NCI-H1105 treated with DMSO at 0.1 percent for 48 hours (cell line): ENCODE results near the gene NPAS3.

Source experiments
- DNase-seq: peaks from one replicate; lab custom pipeline; 2025; lab: John Stamatoyannopoulos, UW

The NPAS3 gene

GRCh38 chr14:33515899-33516298, 577.2 kb downstream of the NPAS3 start:
- no peak for DNase-seq

DNA sequence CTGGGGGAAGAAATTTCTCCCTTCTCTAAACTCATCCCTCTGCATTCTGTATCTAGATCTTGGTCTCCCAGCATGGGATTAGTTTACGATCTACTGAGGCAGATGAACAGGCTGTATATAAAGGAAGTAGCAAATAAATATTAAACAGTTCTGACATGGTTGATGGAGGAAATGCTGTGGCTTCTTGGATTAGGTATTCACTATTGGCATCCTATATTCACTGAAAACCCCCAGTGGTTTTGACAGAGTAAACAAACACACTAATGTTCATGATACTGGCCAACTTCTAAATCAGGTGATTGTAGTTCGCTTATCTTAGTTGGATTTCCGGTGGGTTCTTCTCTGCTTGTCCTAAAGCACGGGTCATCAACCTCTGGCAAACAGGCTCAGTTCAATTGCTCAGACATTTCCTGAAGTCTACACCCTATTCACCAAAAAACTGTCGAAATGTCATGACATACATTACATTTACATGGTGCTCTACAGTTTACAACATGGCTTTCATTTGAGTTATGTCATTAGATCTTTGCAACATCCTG, 578.3 kb downstream of the NPAS3 start:
- no peak for DNase-seq

GRCh38 chr14:33521192-33521591, 582.5 kb downstream of the NPAS3 start:
- no peak for DNase-seq

DNA sequence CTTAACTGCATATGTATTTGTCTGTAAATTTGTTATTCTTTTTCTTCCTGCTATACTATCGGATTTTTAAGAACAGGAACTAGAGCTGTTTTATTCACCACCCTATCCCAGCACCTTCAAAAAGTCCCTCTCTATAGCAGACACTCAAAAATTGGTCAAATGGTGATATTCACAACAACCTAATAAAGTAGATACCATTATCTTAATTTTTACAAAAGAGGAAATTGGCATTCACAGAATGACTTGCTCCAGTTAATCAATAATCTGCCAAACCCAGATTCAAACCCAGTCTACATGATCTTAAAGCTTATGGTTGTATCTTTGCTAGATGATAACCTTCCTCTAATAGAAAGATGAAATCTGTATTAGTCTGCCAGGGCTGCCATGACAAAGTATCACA, 585.6 kb downstream of the NPAS3 start:
- DNase-seq: no peak

- DNase-seq: no peak
Measured at GRCh38 chr14:33525626-33526025, 586.9 kb downstream of the NPAS3 start.

DNA sequence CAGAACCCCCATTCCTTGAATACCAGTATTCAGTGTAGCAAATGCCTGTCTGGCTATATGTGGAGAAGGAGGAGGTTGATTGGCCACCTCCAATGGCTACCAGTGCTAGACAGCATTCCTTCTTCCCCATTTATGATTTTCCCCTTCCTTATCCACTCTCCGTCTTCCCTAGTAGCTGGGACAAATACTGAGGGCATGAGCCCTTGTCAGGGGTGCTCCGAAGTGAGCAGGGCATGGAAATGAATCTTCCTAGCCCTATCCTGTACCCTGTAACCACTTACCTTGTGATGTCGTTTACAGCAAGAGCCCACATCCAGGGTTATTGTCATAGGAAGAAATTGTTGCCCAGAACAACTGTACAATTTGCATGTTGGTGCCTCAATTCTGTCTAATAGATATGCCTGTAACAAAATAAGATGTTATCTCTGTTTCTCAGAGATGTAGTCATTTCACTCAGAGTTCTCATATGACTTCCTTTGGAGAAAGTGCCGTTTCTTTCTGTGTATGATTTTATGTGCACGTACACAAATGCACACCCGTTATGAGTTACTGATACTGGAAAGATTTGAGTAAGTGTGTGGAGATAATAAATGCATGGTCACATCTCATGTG, 588.5 kb downstream of the NPAS3 start:
- no peak for DNase-seq

GRCh38 chr14:33528655-33529054, 590.0 kb downstream of the NPAS3 start:
- no peak for DNase-seq

DNA sequence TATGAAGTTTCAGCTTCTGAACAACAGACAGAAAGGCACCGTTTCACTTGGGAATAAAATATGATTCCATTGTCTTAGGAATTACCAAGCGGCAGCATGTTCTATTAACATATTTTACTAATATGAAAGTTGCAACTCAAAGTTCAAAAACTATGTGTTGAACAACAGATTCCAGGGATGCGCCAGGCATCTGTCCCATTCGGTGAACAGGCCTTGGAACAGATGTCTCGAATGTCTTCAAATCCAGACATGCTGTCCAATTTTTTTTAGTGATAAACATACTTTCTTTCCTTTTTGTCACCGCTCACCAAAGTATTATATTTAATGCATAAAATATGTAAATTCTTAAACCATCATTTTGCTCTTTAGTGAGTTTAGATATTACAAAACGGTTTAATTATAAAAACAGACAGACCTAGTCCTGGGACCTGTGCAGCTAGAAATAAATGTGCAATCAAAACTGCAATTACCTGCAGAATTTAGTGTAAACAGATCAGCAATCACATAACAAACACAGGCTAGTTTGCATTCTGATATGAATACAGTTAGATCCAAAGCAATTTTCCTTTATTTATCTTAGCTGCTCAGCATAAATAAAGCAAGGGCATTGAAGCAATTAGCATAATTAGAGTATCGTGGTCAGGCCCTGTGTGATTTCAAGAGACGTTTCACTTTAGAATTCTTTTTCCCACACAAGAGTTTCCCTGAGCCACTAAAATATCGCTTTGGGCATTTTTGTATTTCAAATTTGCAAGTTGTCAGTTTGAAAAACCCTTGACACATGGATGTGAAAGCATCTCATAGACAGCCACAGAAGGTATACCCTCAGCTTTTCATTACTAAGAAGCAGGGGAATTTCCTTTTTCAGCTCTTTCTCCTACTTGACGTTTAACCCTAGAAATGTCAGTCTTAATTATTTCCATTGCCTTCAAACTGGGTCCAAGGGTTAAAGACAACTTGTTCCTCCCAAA, 591.4 kb downstream of the NPAS3 start:
- DNase-seq: peak; percentile 26

DNA sequence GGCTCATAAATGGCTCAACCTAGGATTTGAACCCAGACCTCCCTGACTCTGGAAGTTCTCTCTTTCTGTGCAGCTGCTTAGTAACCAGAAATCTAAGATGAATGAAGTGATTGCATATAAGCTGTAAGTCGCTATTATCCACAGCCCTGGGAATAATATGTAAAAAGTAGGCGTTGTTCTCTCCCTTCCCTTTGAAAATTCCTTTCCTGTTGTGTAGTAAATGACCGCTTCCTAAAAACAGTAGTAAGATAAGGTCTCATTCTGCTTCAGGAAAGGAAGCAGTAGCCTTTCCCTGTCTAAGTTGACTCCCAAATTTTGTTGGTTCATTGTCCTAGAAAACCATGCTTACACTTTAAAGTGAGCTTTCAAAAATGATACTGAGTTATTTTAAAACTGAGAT, 593.9 kb downstream of the NPAS3 start:
- no peak for DNase-seq

- DNase-seq: no peak
Measured at GRCh38 chr14:33534104-33534503, 595.4 kb downstream of the NPAS3 start.

DNA sequence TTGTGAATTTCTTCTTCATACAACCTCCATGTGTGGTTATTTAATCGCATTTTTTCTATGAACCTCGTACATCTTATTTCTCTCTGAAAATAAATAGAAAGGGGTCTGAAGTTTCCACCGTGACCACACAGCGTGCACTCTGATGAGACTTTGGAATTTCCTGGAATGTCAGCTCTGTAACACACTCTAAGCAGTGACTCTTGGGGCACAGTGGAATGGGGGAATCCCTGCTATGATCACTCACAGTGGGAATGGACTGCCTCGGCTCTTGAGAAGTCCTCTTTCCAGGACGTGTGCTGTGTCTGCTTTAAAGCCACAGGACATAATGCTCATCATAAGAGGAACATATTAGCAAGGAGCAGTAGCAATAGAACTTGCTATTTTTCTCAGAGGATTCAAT, 596.0 kb downstream of the NPAS3 start:
- no peak for DNase-seq

GRCh38 chr14:33539918-33540357, 601.3 kb downstream of the NPAS3 start:
- no peak for DNase-seq

DNA sequence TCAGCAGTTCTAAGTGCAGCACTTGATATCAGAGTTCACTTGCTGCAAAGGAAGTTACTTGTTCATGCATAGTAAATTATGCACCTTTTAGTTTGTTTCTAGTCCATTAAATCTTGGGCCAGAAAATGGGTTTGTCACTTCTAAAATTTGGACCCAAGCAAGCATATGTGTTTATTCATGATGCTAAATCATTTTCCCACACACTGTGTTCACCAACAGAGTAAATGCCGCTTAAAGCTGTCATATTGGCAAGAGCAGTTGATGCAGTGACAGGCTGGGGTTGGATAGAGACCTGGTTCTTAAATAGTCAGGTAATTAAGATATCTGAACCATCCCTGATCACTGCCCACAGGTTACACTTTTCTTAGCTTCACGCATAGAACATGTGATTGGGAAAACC, 602.5 kb downstream of the NPAS3 start:
- no peak for DNase-seq

- no peak for DNase-seq
Measured at GRCh38 chr14:33542338-33543287, 603.9 kb downstream of the NPAS3 start.

DNA sequence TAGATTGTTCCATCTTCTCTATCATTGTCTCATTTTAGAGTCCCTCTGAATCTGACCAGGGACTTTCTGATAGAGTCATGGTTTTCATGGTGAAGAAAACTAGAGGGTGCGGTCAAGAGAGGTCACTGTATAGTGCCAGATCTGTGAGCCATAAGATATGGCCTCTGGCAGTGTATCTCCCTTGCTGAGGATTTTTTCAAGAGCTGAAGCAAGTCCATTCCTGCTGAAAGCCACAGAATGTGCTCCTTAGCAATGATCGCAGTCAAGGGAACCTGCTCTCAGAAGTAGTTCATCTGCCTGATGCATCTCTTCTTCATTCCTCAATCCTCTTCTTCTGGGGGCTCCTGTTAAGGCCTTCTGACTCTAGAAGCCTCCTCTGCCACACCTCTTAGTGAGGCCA, 607.0 kb downstream of the NPAS3 start:
- no peak for DNase-seq

DNA sequence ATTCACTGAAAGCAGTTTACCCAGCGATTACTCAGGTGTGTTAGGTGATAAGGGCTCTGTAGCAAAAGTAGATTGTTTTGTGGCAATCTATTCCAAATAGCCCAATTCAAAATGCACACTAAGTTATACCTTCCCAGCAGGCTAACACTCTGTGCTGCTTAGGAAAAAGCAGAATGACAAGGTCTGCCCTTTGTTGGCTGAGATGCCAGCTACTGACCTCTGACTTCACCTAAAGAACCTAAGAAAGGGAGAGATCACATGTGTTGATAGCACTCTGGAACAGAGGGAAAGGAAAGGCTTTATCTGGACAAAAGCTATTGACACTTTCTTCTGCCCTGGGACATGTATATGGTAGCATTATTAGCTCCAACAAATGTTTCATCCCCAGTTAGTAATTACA, 609.9 kb downstream of the NPAS3 start:
- no peak for DNase-seq

GRCh38 chr14:33551963-33552362, 613.3 kb downstream of the NPAS3 start:
- peak; percentile 48 for DNase-seq

GRCh38 chr14:33553706-33554278, 615.1 kb downstream of the NPAS3 start:
- DNase-seq: no peak

- no peak for DNase-seq
Measured at GRCh38 chr14:33554988-33555387, 616.3 kb downstream of the NPAS3 start.

DNA sequence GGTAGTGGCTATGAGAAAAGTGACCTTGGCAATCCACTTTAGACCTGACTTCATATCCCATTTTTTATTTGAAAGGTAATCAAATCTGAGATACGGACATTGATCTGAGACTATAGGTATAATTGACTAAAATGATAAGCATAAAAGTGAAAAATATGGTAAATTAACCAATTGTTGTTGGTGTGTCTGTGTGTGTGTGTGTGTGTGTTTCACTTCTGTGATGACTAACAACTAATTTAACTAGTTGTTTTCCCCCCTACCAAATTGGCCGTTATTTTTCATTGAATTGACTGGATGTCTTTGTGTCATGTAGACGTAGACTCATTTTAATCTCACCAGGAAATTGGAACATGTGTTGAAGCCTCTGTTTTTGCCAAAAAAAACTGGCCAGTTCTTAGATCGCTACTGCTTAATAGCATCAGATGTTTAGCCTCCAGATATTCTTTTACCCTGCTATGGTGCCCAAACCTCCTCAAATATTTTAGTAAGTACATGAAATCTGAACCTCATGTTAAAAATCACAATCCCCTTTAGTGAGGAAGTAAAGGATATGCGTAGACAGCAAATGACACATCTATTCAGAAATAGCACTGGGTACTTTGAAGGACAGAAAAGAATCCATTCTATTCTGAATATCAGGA, 617.2 kb downstream of the NPAS3 start:
- DNase-seq: no peak
